ENCODE data around the gene JPH3. TPM values are rescaled to one million over a fixed set of nuclear protein-coding genes. Genes with fewer than 3 reads are reported as not detected.

JPH3 gene
- total and polyA plus RNA-seq, 10 of the 15 experiments (the other 5 are each of a cell fraction or from before 2014, with no cell fraction given), result 0.05 TPM; not detected in 9

GRCh38 chr16:87647431-87648185 lies 45.3 kb downstream of the JPH3 start:
- no peak overlapping the region for H3K9ac ChIP-seq (ENCODE audit: control insufficient read depth, insufficient read depth, low read length)
- no TSS peak for BruUV-seq (replicated peaks)
- no peak for ATAC-seq
- peaks cover 0 to 3% of the 10 kb centered on the region in 2 experiments; a peak in 2 of 4 replicates for H3K27me3 ChIP-seq (replicated peaks in 1 of 2; ENCODE audit: control insufficient read depth in 2 of 2, insufficient read depth in 2 of 2, low read length in 1 of 2)
- no peaks in the 10 kb centered on the region for H3K79me2 ChIP-seq (ENCODE audit: control insufficient read depth, insufficient read depth, low read length)
- intact Hi-C loops (cut with micrococcal nuclease; ENCODE audit: unreplicated experiment), result no loop called here
- H3K4me2 ChIP-seq (ENCODE audit: control insufficient read depth, insufficient read depth), result no peak overlapping the region
- WGBS (ENCODE audit: insufficient coverage, insufficient replicate concordance, low lambda C conversion rate, missing lambda C conversion rate), result 53% methylated on average over 23 of the region's 33 CpGs
- H3K27ac ChIP-seq (ENCODE audit: control insufficient read depth, insufficient read depth), result no peak overlapping the region
- no peaks in the 10 kb centered on the region for H3K9me3 ChIP-seq (replicated peaks; ENCODE audit: control insufficient read depth, insufficient read depth, low read length)
- ChIA-PET SMC1A (ENCODE audit: uncharacterized antibody, unreplicated experiment) (no interaction called here), CTCF (interaction anchor here (1.1 kb wide), 1 partner anchor 11 kb away, joined by 3 read pairs; no protein-coding TSS in a partner anchor), RAD21 (ENCODE audit: unreplicated experiment) (no interaction called here), POLR2A (no interaction called here)
- FAIRE-seq, result no peak
- DNase-seq (ENCODE audit: low read depth, low spot score), result no peak
- no peaks in the 10 kb centered on the region for H3K4me1 ChIP-seq (ENCODE audit: control insufficient read depth, insufficient read depth, low read length)
- no peaks in the 10 kb centered on the region for H3K36me3 ChIP-seq (ENCODE audit: control insufficient read depth in 2 of 2, insufficient read depth in 2 of 2, low read length in 1 of 2)
- in situ Hi-C loops (cut with MboI), result no loop called here
- no peaks in the 10 kb centered on the region for H4K20me1 ChIP-seq (ENCODE audit: control insufficient read depth, insufficient read depth)
- H3K4me3 ChIP-seq, result no peak overlapping the region
- no peak overlapping the region for H2AFZ ChIP-seq (ENCODE audit: control insufficient read depth, low read depth, low read length)
- TF ChIP-seq E2F4 (IDR thresholded peaks at IDR 0.05; ENCODE audit: low read depth, low read length) (no peak), REST (IDR thresholded peaks at IDR 0.05; ENCODE audit: low read depth, low read length) (no peak), ZZZ3 (IDR thresholded peaks at IDR 0.05; ENCODE audit: control insufficient read depth, insufficient read length, low read depth) (no peak), BHLHE40 (IDR thresholded peaks at IDR 0.05; ENCODE audit: borderline replicate concordance in 1 of 2, low read depth in 2 of 2, low read length in 1 of 2) (no peak), SREBF2 (IDR thresholded peaks at IDR 0.05; ENCODE audit: low read length) (no peak), EP300 (IDR thresholded peaks at IDR 0.05; ENCODE audit: borderline replicate concordance in 1 of 2, control insufficient read depth in 1 of 2, low read depth in 2 of 2, low read length in 2 of 2) (no peak), NFYA (IDR thresholded peaks at IDR 0.05; ENCODE audit: borderline replicate concordance, low read depth, low read length) (no peak), ZNF592 (IDR thresholded peaks at IDR 0.05) (no peak), WRNIP1 (IDR thresholded peaks at IDR 0.05; ENCODE audit: borderline replicate concordance, low read depth, low read length) (no peak), HDAC6 (IDR thresholded peaks at IDR 0.05; ENCODE audit: unreplicated experiment) (no peak), POLR2AphosphoS5 (IDR thresholded peaks at IDR 0.05; ENCODE audit: low read length) (no peak), NR2C2 (IDR thresholded peaks at IDR 0.05; ENCODE audit: borderline replicate concordance, control insufficient read depth, insufficient read length, low read depth) (no peak), CHD1 (IDR thresholded peaks at IDR 0.05; ENCODE audit: low read depth, low read length) (no peak), KDM1A (IDR thresholded peaks at IDR 0.05; ENCODE audit: borderline replicate concordance) (no peak)

Measured in GM12878 (cell line).